ENCODE measurements around the gene SNCG.

GRCh38 chr10:86929468-86930380 is 28.7 kb upstream of the SNCG start:
- TF ChIP-seq CBX5 (IDR thresholded peaks at IDR 0.05; ENCODE audit: low read depth, low read length) = no peak
- no peak for TF ChIP-seq EP300 (IDR thresholded peaks at IDR 0.05; ENCODE audit: borderline replicate concordance in 1 of 2, low read depth in 2 of 2, low read length in 2 of 2)

Measured in H1 (cell line).